Measurements from ENCODE around the gene DCAF5.

DCAF5 gene

DNA sequence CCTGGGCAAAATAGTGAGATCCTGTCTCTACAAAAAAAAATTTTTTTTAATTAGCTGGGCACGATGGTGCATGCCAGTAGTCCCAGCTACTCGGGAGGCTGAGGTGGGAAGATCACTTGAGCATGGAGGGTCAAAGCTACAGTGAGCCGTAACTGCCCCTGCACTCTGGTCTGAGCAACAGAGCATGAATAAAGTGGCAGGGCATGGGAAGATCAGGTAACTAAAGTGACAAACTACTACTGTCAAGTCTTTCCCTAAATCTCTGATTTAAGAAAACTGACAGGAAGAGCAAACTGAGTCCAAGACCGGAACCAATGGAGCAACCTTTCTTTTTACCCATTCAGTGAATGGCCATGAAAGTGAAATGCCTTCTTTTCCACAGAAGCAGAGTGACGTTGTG lies 10.8 kb downstream of the DCAF5 start:
- DNase-seq: no peak

- DNase-seq: no peak
Observed at GRCh38 chr14:69141550-69141949, 11.4 kb downstream of the DCAF5 start.

DNA sequence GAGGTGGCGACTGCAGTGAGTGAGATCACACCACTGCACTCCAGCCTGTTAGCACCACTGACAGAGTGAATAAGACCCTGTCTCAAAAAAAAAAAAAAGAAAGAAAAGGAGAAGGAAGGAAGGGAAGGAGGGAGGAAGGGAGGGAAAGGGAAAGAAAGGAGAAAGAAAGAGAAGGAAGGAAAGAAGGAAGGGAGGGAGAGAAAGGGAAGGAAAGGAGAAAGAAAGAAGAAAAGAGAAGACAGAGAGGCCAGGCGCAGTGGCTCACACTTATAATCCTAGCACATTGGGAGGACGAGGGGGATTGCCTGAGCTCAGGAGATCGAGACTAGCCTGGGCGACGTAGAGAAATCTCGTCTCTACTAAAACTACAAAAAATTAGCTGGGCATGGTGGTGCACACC lies 13.2 kb downstream of the DCAF5 start:
- no peak for DNase-seq

GRCh38 chr14:69137843-69138535 lies 14.9 kb downstream of the DCAF5 start:
- no peak for DNase-seq

- DNase-seq: no peak
Observed at GRCh38 chr14:69137416-69137815, 15.5 kb downstream of the DCAF5 start.

GRCh38 chr14:69135133-69135532 lies 17.8 kb downstream of the DCAF5 start:
- DNase-seq: peak; percentile 26

DNA sequence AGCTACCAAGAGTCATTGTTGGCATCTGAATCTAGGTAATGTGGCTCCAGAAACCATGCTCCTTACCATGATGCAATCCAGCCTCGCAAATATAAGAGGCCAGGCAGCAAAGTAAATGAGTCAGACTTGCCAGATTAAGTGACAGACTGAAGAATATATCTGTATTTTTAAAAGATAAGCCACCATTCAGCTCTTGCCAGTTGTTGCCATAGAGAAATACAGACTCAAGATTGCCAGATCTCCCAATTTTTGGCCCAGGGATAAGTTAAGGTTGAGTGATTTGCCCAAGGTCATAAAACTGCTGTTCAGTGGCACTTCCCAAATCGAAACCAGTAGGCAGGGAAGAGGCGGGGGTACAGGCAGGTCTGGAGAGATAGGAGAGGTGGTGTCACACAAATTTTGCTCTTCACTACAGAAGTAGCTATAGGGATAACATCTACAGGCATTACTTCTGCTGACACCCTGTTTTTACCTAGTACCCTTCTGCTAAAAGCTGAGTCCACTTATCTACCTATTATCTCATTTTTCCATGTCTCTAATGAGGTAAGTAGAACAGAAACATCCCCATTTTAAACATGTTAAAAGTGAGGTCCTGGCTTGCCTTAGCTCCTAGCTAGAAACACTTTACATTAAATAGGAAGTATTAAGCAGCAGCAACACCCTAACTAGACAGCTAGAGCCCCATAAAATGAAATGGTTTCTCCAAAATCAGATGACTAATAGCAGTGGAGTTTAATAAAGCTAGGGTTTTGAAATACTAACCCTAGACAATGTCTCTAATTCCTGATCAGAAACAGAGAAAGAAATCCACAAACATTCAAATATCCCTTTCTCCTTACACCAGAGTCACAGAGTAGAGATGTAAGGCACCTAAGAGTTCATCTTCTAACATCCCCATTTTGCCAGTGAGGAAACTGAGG lies 19.5 kb downstream of the DCAF5 start:
- DNase-seq: no peak

DNA sequence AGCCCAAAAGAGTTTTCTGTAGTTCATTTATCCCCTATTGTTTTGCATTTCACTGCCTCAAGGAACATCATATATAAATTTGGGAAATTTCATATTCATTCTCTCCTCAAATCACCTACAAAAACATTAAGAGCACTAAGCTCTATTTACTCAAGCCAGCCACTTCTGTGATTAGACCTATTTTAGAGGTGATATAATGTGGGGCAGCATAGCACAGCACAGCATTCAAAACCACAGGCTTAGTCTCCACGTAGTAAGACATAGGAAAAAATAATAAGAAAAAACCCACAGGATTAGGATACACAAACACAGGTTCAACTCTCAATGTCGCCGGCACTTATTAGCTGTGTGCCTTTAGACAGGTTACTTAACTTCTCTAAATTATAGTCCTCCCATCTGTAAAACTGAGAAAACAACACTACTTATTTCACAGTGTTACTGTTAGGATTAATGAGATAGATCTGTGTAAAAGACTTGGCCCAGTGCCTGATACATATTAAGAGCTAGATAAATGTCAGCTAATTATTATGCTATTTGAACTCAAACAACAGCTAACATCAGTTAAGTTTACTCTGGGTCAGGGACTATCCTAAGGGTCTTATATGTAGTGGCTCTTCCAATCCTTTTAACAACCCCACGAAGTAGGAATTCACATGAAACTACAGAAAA lies 20.3 kb downstream of the DCAF5 start:
- no peak for DNase-seq

- DNase-seq: no peak
Observed at GRCh38 chr14:69131176-69131575, 21.7 kb downstream of the DCAF5 start.

DNA sequence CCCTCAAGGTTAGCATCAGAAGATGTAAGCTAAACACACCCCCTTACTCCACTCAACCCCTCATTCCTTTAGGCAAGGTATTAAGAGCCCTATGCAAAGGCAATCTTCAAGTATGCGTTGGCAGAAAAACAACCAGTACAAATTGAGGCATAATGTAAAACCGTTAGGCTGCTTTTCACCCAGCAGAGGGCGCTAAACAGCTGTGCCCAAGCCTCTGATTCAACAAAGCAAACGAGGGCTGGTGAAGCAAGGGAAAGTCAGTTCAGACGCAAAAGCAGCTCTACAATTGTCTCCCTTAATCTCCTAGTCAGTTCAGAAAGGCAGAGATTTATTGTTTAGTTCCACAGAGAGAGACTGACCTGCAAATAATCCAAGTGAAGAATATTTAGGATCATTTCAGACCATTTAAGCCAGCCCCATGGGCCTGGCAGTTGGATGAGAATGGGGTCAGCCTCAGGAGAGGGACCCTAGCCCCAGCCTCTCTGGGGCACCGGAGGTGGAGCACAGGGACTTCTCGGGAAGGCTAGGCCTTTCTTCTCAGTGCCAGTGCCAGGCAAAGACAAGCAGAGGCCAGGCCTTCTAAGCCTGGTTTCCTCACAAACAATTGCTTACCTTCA lies 23.5 kb downstream of the DCAF5 start:
- peak; percentile 80 for DNase-seq

DNA sequence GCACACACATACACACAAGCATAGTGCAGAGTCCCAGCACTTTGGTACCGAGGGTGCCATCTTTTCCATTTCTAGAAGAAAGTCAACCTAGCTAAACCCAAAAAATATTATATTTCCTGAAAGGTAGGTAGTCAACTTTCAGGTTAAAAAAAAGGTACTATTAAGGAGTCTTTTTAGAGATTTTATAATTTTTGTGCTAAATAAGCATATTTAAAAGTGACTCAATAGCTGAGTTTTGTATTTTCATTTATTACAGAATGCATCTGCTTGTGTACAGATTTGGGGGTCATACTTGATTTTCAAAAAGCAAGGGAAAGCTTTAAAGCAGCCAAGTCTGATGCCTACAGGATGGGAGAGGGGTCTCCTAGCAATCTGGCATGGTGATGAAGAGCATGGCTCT lies 34.6 kb downstream of the DCAF5 start:
- DNase-seq: no peak

DNA sequence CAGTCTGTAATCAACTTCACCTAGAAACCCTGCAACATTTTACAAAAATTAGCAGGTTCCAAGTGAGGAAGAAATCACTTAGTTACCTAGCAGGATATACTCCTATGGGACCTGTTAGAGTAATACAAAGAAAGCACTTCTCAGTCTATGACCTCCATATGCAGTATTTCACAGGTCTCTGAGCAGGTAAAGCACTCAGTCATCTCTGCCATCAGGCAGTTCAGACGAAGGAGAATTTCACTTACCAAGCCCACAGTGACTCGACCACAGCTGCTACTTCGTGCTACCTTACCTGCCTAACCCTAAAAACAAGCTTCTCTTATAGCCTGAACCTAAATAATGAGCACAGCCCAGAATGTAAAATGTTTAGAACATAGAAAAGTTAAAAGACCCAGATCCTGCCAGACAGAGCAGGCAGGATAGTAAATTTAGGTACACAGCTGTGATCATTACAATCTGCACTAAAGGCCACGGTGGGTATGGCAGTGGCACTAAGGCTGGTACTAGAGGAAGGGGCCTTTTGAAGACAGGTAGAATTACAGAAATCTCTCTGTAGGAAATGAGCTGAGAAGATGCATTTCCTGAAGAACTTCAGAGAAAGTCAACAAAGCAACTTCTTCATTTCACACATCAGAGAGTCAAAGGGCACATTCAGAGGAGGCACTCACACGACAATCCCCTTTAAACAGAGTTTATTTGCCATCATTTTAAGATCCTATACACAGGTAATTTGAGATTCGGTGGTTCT lies 35.7 kb downstream of the DCAF5 start:
- DNase-seq: no peak

- DNase-seq: no peak
Observed at GRCh38 chr14:69115407-69116185, 37.3 kb downstream of the DCAF5 start.

DNA sequence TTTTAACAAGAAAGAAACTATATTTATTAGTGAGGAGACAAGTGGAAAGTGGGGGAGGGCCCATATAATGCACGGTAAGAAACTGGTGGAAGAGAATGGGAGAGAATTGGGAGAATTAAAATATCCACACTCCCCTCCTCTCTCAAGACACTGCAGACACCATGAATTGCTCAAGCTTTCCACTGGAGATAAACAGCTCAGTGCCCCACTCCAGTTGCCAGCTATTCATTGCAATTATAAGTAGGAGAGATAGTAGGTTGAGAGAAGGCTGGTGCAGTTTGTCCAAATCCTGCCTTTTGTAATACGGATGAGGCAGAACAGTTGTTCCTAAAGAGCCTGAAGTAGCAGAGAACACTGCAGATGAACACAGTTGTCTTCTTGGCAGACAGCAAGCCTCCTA lies 38.2 kb downstream of the DCAF5 start:
- no peak for DNase-seq

- DNase-seq: no peak
Observed at GRCh38 chr14:69108358-69108757, 44.6 kb downstream of the DCAF5 start.

DNA sequence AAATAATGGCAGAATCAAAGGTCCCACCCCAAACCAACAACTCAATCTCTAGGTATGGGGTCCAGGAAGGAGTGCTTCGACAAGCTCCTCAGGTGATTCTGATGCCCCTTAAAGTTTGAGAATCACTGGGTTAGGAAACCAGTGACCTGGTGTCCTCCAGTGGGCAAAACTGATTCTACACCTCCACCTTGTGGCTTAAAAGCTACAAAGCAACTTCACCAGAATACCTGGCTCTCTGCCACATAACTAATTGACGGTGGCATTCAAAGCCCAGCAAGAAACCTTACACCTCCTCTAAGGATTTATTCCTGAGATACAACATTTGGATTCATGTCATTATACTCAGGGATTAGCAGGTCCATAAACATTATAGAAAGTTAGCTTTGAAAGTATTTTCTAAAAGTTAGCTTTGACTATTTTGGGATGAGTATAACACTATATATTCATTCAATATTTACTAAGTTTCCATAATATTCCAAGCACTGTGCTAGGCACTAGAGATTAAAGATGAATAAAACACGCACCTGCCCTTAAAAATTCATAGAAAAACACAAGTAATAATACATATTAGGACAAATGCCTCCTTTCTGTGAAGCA lies 45.4 kb downstream of the DCAF5 start:
- peak; percentile 66 for DNase-seq

DNA sequence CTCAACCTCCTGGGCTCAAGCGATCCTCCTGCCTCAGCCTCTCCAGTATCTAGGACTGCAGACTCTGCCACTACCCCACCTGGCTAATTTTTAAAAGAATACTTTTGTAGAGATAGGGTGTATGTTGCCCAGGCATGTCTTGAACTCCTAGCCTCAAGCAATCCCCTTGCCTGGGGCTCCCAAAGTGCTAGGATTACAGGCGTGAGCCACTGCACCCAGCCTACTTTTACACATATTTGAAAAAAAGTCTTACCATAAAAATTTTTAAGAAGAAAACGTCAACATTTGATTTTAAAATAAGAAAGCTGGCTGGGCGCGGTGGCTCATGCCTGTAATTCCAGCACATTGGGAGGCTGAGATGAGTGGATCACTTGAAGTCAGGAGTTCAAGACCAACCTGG lies 46.5 kb downstream of the DCAF5 start:
- no peak for DNase-seq

DNA sequence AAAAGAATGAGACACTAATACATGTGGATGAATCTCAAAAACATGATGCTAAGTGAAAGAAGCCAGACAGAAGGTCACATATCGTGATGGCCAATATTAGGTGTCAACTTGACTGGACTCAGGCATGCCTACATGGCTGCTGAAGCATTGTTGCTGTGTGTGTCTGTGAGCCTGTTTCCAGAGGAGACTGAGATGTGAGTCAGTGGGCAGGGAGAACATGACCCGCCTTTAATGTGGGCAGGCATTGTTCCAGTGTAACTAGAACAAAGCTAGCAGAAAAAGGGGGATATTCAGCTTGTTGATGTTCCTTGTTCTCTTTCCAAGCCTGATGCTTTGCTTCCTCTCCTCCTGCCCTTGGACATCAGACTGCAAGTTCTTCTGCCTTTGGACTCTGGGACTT lies 47.6 kb downstream of the DCAF5 start:
- DNase-seq: no peak

GRCh38 chr14:69101331-69101826 lies 51.5 kb downstream of the DCAF5 start:
- DNase-seq: no peak

DNA sequence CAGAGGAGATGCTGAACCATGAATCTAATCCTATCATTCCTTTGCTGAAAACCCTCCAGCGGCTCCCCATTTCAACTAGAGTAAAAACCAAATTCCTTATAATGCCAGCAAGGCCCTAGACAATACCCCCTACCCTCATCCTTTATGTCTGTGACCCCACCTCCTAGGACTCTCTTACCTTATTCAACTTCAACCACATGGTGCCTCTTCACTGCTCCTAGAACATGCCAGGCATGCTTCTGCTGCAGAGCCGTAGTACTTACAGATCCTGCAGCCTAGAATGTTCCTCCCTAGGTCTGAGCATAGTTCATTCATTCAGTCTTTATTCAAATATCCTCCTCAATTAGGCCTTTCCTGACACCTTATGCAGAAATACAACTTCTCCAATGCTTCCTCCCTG lies 54.9 kb downstream of the DCAF5 start:
- DNase-seq: no peak

Data from NCI-H345 (cell line).